Stimulated activated CD4-positive, alpha-beta T cell treated with anti-CD3 and anti-CD28 coated beads, Interleukin-15, amount 100 ng/mL, for 48 hours (primary cell): ENCODE results near the gene HCST.
"Not testable (repeated sequence)": the region's sequence is repeated elsewhere in the genome, so short reads cannot be mapped to it uniquely, and the experiment has no call there.

ENCODE experiments used
- DNase-seq, 2 donors: peaks; one replicate each; pipeline ENCODE4 v3.0.0-alpha.2; 2020; ENCODE audit warnings: low read depth in 2 of 2

Gene HCST

GRCh38 chr19:35879770-35880317 lies 22.5 kb upstream of the HCST start:
- DNase-seq, result peak; percentile 73 to 81

GRCh38 chr19:35882114-35882832 lies 20.1 kb upstream of the HCST start:
- no peak for DNase-seq

GRCh38 chr19:35883882-35884281 lies 18.4 kb upstream of the HCST start:
- no peak for DNase-seq

GRCh38 chr19:35885225-35885738 lies 17.0 kb upstream of the HCST start:
- no peak for DNase-seq

GRCh38 chr19:35885904-35886303 lies 16.4 kb upstream of the HCST start:
- no peak for DNase-seq

GRCh38 chr19:35887197-35887596 lies 15.1 kb upstream of the HCST start:
- no peak for DNase-seq

- no peak for DNase-seq
Measured at GRCh38 chr19:35888398-35888797, 13.9 kb upstream of the HCST start.

- DNase-seq, result no peak
Measured at GRCh38 chr19:35889370-35890112, 12.8 kb upstream of the HCST start.

- DNase-seq, result no peak
Measured at GRCh38 chr19:35890113-35890650, 12.1 kb upstream of the HCST start.

GRCh38 chr19:35891819-35892218 lies 10.5 kb upstream of the HCST start:
- not testable (repeated sequence) for DNase-seq

GRCh38 chr19:35894342-35894741 lies 8.0 kb upstream of the HCST start:
- DNase-seq, result no peak

GRCh38 chr19:35895911-35896642 lies 6.3 kb upstream of the HCST start:
- no peak for DNase-seq

GRCh38 chr19:35896643-35897040 lies 5.7 kb upstream of the HCST start:
- no peak for DNase-seq

GRCh38 chr19:35897706-35898451 lies 4.5 kb upstream of the HCST start:
- DNase-seq, result no peak

- DNase-seq, result no peak
Measured at GRCh38 chr19:35898499-35898809, 3.9 kb upstream of the HCST start.

- peak; percentile 71 to 77 for DNase-seq
Measured at GRCh38 chr19:35899547-35900214, 2.6 kb upstream of the HCST start.

GRCh38 chr19:35901055-35901644 lies 1.2 kb upstream of the HCST start:
- no peak for DNase-seq

- DNase-seq, result no peak
Measured at GRCh38 chr19:35902870-35903475, 644 bp downstream of the HCST start.

- DNase-seq, result peak; percentile 74 to 82
Measured at GRCh38 chr19:35903550-35904179, 1.3 kb downstream of the HCST start.
